ENCODE data around the gene AP1B1. TPM values are rescaled to one million over a fixed set of nuclear protein-coding genes. Genes with fewer than 3 reads are reported as not detected.

The AP1B1 gene
- total and polyA plus RNA-seq, 2 donors (not counting 1 experiment from before 2014, with no cell fraction given) = 44.1 to 45.6 TPM

DNA sequence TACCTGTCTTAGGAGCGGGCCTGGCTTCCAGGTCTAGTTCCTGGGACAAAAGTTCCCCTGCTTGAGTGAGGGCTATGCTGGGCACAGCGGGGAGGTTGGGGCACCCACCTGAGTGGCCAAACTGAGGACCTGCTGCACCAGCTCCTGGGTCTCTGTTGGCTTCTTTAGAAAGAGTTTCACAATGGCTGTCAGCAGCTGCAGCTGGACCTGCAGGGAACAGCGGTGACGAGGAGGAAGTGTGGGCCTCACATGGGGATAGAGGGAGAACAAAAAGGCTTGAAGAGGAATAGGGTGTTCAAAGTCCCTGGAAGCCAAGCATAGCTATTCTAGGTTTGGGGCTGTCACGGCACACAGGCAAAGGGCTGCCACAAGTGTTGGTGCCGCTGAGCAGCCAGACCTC lies 46.2 kb downstream of the AP1B1 start:
- H2AFZ ChIP-seq (ENCODE audit: low read length) = no peak overlapping the region
- H3K79me2 ChIP-seq (ENCODE audit: control insufficient read depth, insufficient read depth, low read length) = no peaks in the 10 kb centered on the region
- H3K9me3 ChIP-seq (ENCODE audit: control insufficient read depth, insufficient read depth, low read depth, low read length) = no peaks in the 10 kb centered on the region
- DNase-seq (ENCODE audit: low read depth in 2 of 2) = no peak
- peaks cover 3% of the 10 kb centered on the region for H3K4me1 ChIP-seq (ENCODE audit: control insufficient read depth, extremely low read depth, insufficient read depth, low read length)
- no peaks in the 10 kb centered on the region for H4K20me1 ChIP-seq (ENCODE audit: control insufficient read depth, extremely low read depth, insufficient read depth, low read length)
- no peak overlapping the region for H3K27ac ChIP-seq (ENCODE audit: insufficient read depth, low read length)
- H3K27me3 ChIP-seq (ENCODE audit: control insufficient read depth, insufficient read depth, low read length) = no peaks in the 10 kb centered on the region
- TF ChIP-seq, protein P1, sequence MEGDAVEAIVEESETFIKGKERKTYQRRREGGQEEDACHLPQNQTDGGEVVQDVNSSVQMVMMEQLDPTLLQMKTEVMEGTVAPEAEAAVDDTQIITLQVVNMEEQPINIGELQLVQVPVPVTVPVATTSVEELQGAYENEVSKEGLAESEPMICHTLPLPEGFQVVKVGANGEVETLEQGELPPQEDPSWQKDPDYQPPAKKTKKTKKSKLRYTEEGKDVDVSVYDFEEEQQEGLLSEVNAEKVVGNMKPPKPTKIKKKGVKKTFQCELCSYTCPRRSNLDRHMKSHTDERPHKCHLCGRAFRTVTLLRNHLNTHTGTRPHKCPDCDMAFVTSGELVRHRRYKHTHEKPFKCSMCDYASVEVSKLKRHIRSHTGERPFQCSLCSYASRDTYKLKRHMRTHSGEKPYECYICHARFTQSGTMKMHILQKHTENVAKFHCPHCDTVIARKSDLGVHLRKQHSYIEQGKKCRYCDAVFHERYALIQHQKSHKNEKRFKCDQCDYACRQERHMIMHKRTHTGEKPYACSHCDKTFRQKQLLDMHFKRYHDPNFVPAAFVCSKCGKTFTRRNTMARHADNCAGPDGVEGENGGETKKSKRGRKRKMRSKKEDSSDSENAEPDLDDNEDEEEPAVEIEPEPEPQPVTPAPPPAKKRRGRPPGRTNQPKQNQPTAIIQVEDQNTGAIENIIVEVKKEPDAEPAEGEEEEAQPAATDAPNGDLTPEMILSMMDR (conservative IDR thresholded peaks at IDR 0.05 in 1 of 2, IDR thresholded peaks at IDR 0.05 in 1 of 2; ENCODE audit: low read depth in 1 of 2, low read length in 2 of 2) = no peak
- TF ChIP-seq EZH2 (IDR thresholded peaks at IDR 0.05; ENCODE audit: low read length, missing control alignments) = no peak
- H3K4me2 ChIP-seq (ENCODE audit: extremely low read depth, insufficient read depth, low read length) = no peak overlapping the region
- no peak overlapping the region for H3K9ac ChIP-seq (ENCODE audit: insufficient read depth, low read length)
- peaks cover 34% of the 10 kb centered on the region for H3K36me3 ChIP-seq (ENCODE audit: control insufficient read depth, insufficient read depth, low read length)
- no peak overlapping the region for H3K4me3 ChIP-seq (replicated peaks in 1 of 4; ENCODE audit: control extremely low read depth in 1 of 4, insufficient read depth in 1 of 4, low read depth in 3 of 4, low read length in 4 of 4)

DNA sequence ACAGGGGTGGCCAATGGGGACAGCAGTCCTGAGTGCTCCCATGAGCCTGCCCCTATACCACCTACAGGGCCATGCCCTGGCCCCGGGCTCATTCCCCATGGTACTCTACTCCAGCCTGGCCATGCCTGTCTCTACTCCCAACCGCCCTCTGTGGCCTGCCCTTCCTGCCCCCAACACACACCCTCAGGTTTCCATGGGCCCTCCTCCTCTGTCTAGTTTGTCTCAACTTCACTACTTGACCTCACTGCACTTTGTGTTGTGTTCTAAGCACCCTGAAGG lies 46.6 kb downstream of the AP1B1 start:
- H3K4me2 ChIP-seq (ENCODE audit: extremely low read depth, insufficient read depth, low read length) = no peak overlapping the region
- H4K20me1 ChIP-seq (ENCODE audit: control insufficient read depth, extremely low read depth, insufficient read depth, low read length) = no peaks in the 10 kb centered on the region
- TF ChIP-seq EZH2 (IDR thresholded peaks at IDR 0.05; ENCODE audit: low read length, missing control alignments) = no peak
- TF ChIP-seq, protein P1 (conservative IDR thresholded peaks at IDR 0.05 in 1 of 2, IDR thresholded peaks at IDR 0.05 in 1 of 2; ENCODE audit: low read depth in 1 of 2, low read length in 2 of 2) = no peak
- no peaks in the 10 kb centered on the region for H3K27me3 ChIP-seq (ENCODE audit: control insufficient read depth, insufficient read depth, low read length)
- no peak for DNase-seq (ENCODE audit: low read depth in 2 of 2)
- H3K4me1 ChIP-seq (ENCODE audit: control insufficient read depth, extremely low read depth, insufficient read depth, low read length) = peaks cover 3% of the 10 kb centered on the region
- peaks cover 34% of the 10 kb centered on the region for H3K36me3 ChIP-seq (ENCODE audit: control insufficient read depth, insufficient read depth, low read length)
- no peak overlapping the region for H3K4me3 ChIP-seq (replicated peaks in 1 of 4; ENCODE audit: control extremely low read depth in 1 of 4, insufficient read depth in 1 of 4, low read depth in 3 of 4, low read length in 4 of 4)
- no peak overlapping the region for H3K27ac ChIP-seq (ENCODE audit: insufficient read depth, low read length)
- no peak overlapping the region for H3K9ac ChIP-seq (ENCODE audit: insufficient read depth, low read length)
- no peaks in the 10 kb centered on the region for H3K79me2 ChIP-seq (ENCODE audit: control insufficient read depth, insufficient read depth, low read length)
- H2AFZ ChIP-seq (ENCODE audit: low read length) = no peak overlapping the region
- no peaks in the 10 kb centered on the region for H3K9me3 ChIP-seq (ENCODE audit: control insufficient read depth, insufficient read depth, low read depth, low read length)

DNA sequence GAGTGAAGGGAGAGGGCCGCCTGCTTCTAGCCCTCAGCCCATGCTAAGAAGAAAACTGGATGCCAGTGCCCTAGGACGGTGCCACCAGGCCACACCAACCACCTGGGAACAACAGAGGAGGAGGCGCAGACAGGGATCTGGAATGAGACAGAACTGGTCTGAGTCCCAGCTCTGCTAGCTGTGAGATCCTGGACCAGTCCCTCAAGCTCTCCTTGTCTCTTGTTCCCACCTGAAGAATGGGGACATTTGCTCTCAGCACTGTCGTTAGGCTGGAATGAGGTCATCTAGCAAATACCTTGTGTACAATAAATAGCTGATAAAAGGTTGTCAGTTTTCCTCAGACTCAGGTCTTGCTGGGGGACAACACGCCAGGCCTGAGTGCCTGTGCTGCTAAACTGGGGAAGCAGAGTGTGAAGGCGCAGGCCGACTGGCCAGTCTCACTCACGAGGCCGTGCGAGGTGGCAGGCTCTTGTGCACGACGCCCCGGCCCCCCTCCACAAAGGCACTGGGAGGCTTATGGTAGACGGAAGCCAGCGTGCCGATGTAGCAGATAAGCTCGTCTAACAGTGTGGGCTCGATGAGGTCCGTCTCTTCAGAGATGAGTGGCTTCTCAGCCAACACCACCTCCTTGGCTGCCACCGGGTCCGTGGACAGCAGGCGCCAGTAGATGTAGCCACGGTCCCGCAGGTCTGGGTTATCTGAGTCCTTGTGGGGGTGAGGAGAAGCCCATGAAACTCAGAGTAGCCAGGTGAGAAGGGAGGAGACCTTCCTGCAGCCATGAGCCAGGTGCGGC lies 47.1 kb downstream of the AP1B1 start:
- no peaks in the 10 kb centered on the region for H3K9me3 ChIP-seq (ENCODE audit: control insufficient read depth, insufficient read depth, low read depth, low read length)
- H3K4me3 ChIP-seq (replicated peaks in 1 of 4; ENCODE audit: control extremely low read depth in 1 of 4, insufficient read depth in 1 of 4, low read depth in 3 of 4, low read length in 4 of 4) = no peak overlapping the region
- H3K9ac ChIP-seq (ENCODE audit: insufficient read depth, low read length) = no peak overlapping the region
- TF ChIP-seq, protein P1 (conservative IDR thresholded peaks at IDR 0.05 in 1 of 2, IDR thresholded peaks at IDR 0.05 in 1 of 2; ENCODE audit: low read depth in 1 of 2, low read length in 2 of 2) = no peak
- TF ChIP-seq EZH2 (IDR thresholded peaks at IDR 0.05; ENCODE audit: low read length, missing control alignments) = no peak
- H3K4me2 ChIP-seq (ENCODE audit: extremely low read depth, insufficient read depth, low read length) = no peak overlapping the region
- H3K27me3 ChIP-seq (ENCODE audit: control insufficient read depth, insufficient read depth, low read length) = no peaks in the 10 kb centered on the region
- no peak overlapping the region for H3K27ac ChIP-seq (ENCODE audit: insufficient read depth, low read length)
- no peaks in the 10 kb centered on the region for H4K20me1 ChIP-seq (ENCODE audit: control insufficient read depth, extremely low read depth, insufficient read depth, low read length)
- no peak overlapping the region for H2AFZ ChIP-seq (ENCODE audit: low read length)
- DNase-seq (ENCODE audit: low read depth in 2 of 2) = no peak
- H3K4me1 ChIP-seq (ENCODE audit: control insufficient read depth, extremely low read depth, insufficient read depth, low read length) = peaks cover 3% of the 10 kb centered on the region
- H3K79me2 ChIP-seq (ENCODE audit: control insufficient read depth, insufficient read depth, low read length) = no peaks in the 10 kb centered on the region
- H3K36me3 ChIP-seq (ENCODE audit: control insufficient read depth, insufficient read depth, low read length) = peaks cover 35% of the 10 kb centered on the region
